ENCODE results near the gene LONRF2. TPM values are rescaled to one million over a fixed set of nuclear protein-coding genes. Genes with fewer than 3 reads are reported as not detected.

Gene LONRF2
- total RNA-seq, 4 donors from 2014 or later = 27.9 to 188 (median 58.5) TPM

- no peak for TF ChIP-seq POLR2A (IDR thresholded peaks at IDR 0.05)
- TF ChIP-seq, protein P1, sequence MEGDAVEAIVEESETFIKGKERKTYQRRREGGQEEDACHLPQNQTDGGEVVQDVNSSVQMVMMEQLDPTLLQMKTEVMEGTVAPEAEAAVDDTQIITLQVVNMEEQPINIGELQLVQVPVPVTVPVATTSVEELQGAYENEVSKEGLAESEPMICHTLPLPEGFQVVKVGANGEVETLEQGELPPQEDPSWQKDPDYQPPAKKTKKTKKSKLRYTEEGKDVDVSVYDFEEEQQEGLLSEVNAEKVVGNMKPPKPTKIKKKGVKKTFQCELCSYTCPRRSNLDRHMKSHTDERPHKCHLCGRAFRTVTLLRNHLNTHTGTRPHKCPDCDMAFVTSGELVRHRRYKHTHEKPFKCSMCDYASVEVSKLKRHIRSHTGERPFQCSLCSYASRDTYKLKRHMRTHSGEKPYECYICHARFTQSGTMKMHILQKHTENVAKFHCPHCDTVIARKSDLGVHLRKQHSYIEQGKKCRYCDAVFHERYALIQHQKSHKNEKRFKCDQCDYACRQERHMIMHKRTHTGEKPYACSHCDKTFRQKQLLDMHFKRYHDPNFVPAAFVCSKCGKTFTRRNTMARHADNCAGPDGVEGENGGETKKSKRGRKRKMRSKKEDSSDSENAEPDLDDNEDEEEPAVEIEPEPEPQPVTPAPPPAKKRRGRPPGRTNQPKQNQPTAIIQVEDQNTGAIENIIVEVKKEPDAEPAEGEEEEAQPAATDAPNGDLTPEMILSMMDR (IDR thresholded peaks at IDR 0.05) = no peak
- Histone ChIP-seq H3K9me3 (no peaks in the 10 kb centered on the region), H3K27ac (peak overlapping the region in 1 of 2 donors; percentile 54), H3K4me1 (peaks cover 0 to 4% of the 10 kb centered on the region in 2 donors), H3K27me3 (no peaks in the 10 kb centered on the region), H3K4me3 (no peak overlapping the region), H3K36me3 (no peaks in the 10 kb centered on the region)
- no peak for DNase-seq
- intact Hi-C loops (cut with DNase I; ENCODE audit: low total_unique reads) = no loop called here
Measured at GRCh38 chr2:100257939-100258338, 64.4 kb downstream of the LONRF2 start.

GRCh38 chr2:100256849-100257248, 65.5 kb downstream of the LONRF2 start:
- Histone ChIP-seq H3K4me1 (peaks cover 0 to 4% of the 10 kb centered on the region in 2 donors), H3K9me3 (no peaks in the 10 kb centered on the region), H3K36me3 (no peaks in the 10 kb centered on the region), H3K27me3 (no peaks in the 10 kb centered on the region), H3K4me3 (no peak overlapping the region), H3K27ac (no peak overlapping the region)
- intact Hi-C loops (cut with DNase I; ENCODE audit: low total_unique reads) = no loop called here
- no peak for DNase-seq
- TF ChIP-seq, protein P1 (IDR thresholded peaks at IDR 0.05) = no peak
- no peak for TF ChIP-seq POLR2A (IDR thresholded peaks at IDR 0.05)

DNA sequence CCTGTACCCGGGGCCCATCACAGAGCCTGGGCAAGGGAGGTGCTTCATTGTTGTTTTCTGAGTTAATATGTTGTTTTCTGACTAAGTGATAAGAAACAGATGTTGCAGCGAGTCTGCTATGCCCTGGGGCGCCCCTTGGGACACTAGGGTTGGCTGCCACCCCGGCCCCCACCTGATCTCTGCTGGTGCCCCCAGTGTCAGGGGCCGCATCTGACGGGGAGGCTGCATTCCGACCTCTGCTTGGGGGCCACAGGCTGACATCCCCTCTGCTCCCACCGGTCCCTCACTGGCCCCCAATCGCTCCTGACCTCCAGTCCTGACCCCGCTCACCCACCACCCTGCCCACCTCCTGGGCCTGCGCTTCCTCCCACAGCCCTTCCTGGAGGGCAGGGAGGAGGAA, 65.9 kb downstream of the LONRF2 start:
- H3K27me3 ChIP-seq = no peaks in the 10 kb centered on the region
- no peaks in the 10 kb centered on the region for H3K36me3 ChIP-seq
- TF ChIP-seq POLR2A (IDR thresholded peaks at IDR 0.05) = no peak
- TF ChIP-seq, protein P1 (IDR thresholded peaks at IDR 0.05) = no peak
- no peaks in the 10 kb centered on the region for H3K9me3 ChIP-seq
- no peak overlapping the region for H3K4me3 ChIP-seq
- DNase-seq = no peak
- intact Hi-C loops (cut with DNase I; ENCODE audit: low total_unique reads) = no loop called here
- no peak overlapping the region for H3K27ac ChIP-seq
- peaks cover 0 to 4% of the 10 kb centered on the region in 2 donors for H3K4me1 ChIP-seq

DNA sequence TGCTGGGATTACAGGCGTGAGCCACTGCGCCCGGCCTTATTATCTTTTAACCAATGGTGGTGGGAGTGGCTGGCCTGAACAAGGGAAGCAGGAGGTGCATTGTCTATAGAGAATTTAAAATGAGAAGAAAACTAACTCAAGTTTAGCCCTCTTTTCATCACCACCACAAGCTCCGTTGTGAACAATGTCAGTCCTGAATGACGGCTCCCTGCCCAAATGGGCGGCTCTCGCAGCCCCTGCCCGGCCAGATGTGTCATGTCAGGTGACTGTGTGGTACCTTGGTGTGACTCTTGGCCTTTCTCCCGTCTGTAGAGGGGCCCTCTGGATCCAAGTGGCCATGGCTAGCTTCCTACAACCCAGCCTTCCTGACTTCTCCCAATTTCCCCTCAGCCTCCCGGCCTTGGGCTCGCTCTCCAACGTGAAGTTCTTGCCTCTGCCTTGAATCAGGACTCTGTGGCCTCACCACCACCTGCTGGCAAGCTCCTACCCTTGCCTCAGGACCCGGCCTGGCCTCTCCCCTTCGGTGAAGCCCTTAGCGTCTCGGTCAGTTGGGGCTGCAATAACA, 67.6 kb downstream of the LONRF2 start:
- H3K27ac ChIP-seq = no peak overlapping the region
- H3K4me3 ChIP-seq = no peak overlapping the region
- H3K9me3 ChIP-seq = no peaks in the 10 kb centered on the region
- H3K36me3 ChIP-seq = no peaks in the 10 kb centered on the region
- TF ChIP-seq POLR2A (IDR thresholded peaks at IDR 0.05) = no peak
- TF ChIP-seq, protein P1 (IDR thresholded peaks at IDR 0.05) = no peak
- H3K4me1 ChIP-seq = peaks cover 0 to 4% of the 10 kb centered on the region in 2 donors
- intact Hi-C loops (cut with DNase I; ENCODE audit: low total_unique reads) = no loop called here
- DNase-seq = no peak
- no peaks in the 10 kb centered on the region for H3K27me3 ChIP-seq

- Histone ChIP-seq H3K4me1 (peaks cover 0 to 4% of the 10 kb centered on the region in 2 donors), H3K27me3 (no peaks in the 10 kb centered on the region), H3K9me3 (no peaks in the 10 kb centered on the region), H3K27ac (no peak overlapping the region), H3K36me3 (no peaks in the 10 kb centered on the region), H3K4me3 (no peak overlapping the region)
- DNase-seq = no peak
- intact Hi-C loops (cut with DNase I; ENCODE audit: low total_unique reads) = no loop called here
- TF ChIP-seq, protein P1 (IDR thresholded peaks at IDR 0.05) = no peak
- TF ChIP-seq POLR2A (IDR thresholded peaks at IDR 0.05) = no peak
Measured at GRCh38 chr2:100253786-100254185, 68.5 kb downstream of the LONRF2 start.

All from uterus (tissue), 4 donors.